ENCODE measurements around the gene LIMA1. TPM values are rescaled to one million over a fixed set of nuclear protein-coding genes. Genes with fewer than 3 reads are reported as not detected.

Gene LIMA1
- total RNA-seq, 3 donors from 2014 or later (not counting 1 experiment from before 2014, with no cell fraction given) = 12.0 to 16.2 (median 13.7) TPM

DNA sequence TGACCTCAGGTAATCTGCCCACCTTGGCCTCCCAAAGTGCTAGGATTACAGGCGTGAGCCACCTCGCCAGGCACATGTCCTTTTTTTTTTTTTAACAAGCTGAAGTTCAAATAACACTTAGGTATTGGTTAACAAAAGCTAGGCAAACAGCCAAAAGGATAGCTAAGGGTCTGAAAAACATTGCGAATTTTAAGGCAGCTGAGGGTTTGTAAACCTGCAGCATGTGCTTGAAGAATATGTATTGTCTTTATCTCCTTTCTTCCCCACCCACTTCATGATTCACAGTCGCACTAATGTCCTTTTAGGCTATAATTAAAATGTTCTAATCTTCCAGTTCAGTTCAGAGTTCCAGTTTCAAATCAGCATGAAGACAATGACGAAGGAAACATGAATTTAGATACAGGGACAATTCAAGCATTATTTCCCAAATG lies 86.0 kb downstream of the LIMA1 start:
- Mint-ChIP-seq H3K9me3 (no peaks in the 10 kb centered on the region), H3K27ac (no peak overlapping the region), H3K4me1 (no peaks in the 10 kb centered on the region), H3K27me3 (ENCODE audit: low read depth in 2 of 2) (no peaks in the 10 kb centered on the region), H3K36me3 (peaks cover 5% of the 10 kb centered on the region), H3K4me3 (no peak overlapping the region)
- Histone ChIP-seq H3K36me3 (ENCODE audit: control insufficient read depth, insufficient read depth, low read length) (peaks cover 27% of the 10 kb centered on the region), H3K27me3 (ENCODE audit: control insufficient read depth, insufficient read depth, low read length) (no peaks in the 10 kb centered on the region), H3K4me3 (ENCODE audit: low read length) (no peak overlapping the region), H3K4me1 (ENCODE audit: control insufficient read depth, insufficient read depth, low read length) (no peaks in the 10 kb centered on the region), H3K27ac (ENCODE audit: low read length) (no peak overlapping the region), H3K9me3 (ENCODE audit: control insufficient read depth, insufficient read depth, low read length) (no peaks in the 10 kb centered on the region)
- DNase-seq (no peak), ATAC-seq (no peak)
- WGBS (ENCODE audit: insufficient coverage) = 90% methylated on average over 5 of the region's 5 CpGs
- intact Hi-C loops (cut with micrococcal nuclease) = no loop called here
- TF ChIP-seq, protein P1, sequence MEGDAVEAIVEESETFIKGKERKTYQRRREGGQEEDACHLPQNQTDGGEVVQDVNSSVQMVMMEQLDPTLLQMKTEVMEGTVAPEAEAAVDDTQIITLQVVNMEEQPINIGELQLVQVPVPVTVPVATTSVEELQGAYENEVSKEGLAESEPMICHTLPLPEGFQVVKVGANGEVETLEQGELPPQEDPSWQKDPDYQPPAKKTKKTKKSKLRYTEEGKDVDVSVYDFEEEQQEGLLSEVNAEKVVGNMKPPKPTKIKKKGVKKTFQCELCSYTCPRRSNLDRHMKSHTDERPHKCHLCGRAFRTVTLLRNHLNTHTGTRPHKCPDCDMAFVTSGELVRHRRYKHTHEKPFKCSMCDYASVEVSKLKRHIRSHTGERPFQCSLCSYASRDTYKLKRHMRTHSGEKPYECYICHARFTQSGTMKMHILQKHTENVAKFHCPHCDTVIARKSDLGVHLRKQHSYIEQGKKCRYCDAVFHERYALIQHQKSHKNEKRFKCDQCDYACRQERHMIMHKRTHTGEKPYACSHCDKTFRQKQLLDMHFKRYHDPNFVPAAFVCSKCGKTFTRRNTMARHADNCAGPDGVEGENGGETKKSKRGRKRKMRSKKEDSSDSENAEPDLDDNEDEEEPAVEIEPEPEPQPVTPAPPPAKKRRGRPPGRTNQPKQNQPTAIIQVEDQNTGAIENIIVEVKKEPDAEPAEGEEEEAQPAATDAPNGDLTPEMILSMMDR (IDR thresholded peaks at IDR 0.05) = no peak

DNA sequence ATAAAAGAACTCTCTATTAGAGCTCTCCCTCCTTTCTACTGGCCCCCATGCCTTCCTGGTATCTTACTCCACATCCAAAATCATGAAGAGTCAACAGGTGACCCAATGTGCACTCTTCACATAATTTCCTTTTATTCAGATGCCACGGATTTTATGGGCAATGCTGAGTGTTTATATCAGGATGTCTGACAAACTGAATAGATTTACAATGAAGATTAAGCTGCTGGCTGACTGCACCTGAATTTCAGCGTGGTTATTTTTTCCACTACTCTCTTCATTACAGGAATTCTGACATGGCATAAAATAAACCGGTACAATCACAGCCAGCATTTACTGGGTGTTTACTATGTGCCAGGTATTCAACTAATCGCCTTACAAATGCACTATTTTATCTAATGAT lies 86.8 kb downstream of the LIMA1 start:
- Histone ChIP-seq H3K9me3 (ENCODE audit: control insufficient read depth, insufficient read depth, low read length) (no peaks in the 10 kb centered on the region), H3K4me3 (ENCODE audit: low read length) (no peak overlapping the region), H3K4me1 (ENCODE audit: control insufficient read depth, insufficient read depth, low read length) (no peaks in the 10 kb centered on the region), H3K27ac (ENCODE audit: low read length) (no peak overlapping the region), H3K27me3 (ENCODE audit: control insufficient read depth, insufficient read depth, low read length) (no peaks in the 10 kb centered on the region), H3K36me3 (ENCODE audit: control insufficient read depth, insufficient read depth, low read length) (peaks cover 25% of the 10 kb centered on the region)
- no peak for ATAC-seq
- Mint-ChIP-seq H3K27ac (no peak overlapping the region), H3K4me3 (no peak overlapping the region), H3K36me3 (peaks cover 5% of the 10 kb centered on the region), H3K4me1 (no peaks in the 10 kb centered on the region), H3K9me3 (no peaks in the 10 kb centered on the region), H3K27me3 (ENCODE audit: low read depth in 2 of 2) (no peaks in the 10 kb centered on the region)
- TF ChIP-seq, protein P1 (IDR thresholded peaks at IDR 0.05) = no peak
- DNase-seq = no peak
- intact Hi-C loops (cut with micrococcal nuclease) = no loop called here
- WGBS (ENCODE audit: insufficient coverage) = 81% methylated on average over 2 of the region's 4 CpGs

DNA sequence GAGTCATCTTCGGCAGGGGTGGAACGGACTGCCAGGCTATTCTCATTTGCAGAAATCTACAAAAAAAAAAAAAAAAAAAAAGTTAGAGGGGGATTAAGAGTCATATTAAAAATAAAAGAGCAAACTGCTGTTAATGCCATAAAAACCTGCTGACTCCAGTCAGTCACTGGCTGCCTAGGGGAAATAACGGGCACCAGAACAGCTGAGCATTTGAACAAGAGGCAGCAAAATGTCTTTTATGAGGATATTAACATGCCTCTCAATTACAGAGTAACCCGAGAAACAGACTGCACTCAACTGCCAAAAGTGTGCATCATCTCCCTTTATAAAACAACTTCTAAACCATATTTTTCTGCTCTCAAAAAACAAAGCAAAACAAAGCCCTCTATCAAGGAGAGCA lies 87.5 kb downstream of the LIMA1 start:
- Mint-ChIP-seq H3K4me3 (no peak overlapping the region), H3K27me3 (ENCODE audit: low read depth in 2 of 2) (no peaks in the 10 kb centered on the region), H3K27ac (no peak overlapping the region), H3K4me1 (no peaks in the 10 kb centered on the region), H3K9me3 (no peaks in the 10 kb centered on the region), H3K36me3 (peaks cover 5% of the 10 kb centered on the region)
- peaks cover 24% of the 10 kb centered on the region for H3K36me3 ChIP-seq (ENCODE audit: control insufficient read depth, insufficient read depth, low read length)
- H3K4me3 ChIP-seq (ENCODE audit: low read length) = no peak overlapping the region
- H3K4me1 ChIP-seq (ENCODE audit: control insufficient read depth, insufficient read depth, low read length) = peaks cover 3% of the 10 kb centered on the region
- no peaks in the 10 kb centered on the region for H3K27me3 ChIP-seq (ENCODE audit: control insufficient read depth, insufficient read depth, low read length)
- WGBS (ENCODE audit: insufficient coverage) = 100% methylated on average over 4 of the region's 4 CpGs
- TF ChIP-seq, protein P1 (IDR thresholded peaks at IDR 0.05) = no peak
- DNase-seq = no peak
- H3K27ac ChIP-seq (ENCODE audit: low read length) = no peak overlapping the region
- ATAC-seq = no peak
- no peaks in the 10 kb centered on the region for H3K9me3 ChIP-seq (ENCODE audit: control insufficient read depth, insufficient read depth, low read length)
- intact Hi-C loops (cut with micrococcal nuclease) = no loop called here

DNA sequence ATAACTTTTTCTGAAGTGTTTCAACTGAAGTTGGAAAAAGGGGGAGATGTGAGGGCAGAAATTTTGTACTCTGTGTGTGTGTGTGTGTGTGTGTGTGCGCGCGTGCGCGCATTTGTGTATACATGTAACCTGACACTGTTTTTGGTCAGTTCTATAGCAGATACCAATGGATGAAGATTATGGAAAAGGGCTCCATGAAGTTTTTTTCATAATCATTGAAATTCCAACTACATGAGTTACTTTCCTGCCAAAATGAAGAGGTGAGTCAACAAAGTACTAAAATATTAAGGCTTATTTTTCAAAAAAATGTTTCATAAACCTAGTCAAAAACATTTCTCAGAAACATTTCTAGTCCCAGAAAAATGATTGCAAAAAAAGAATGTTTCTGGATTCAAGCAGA lies 90.4 kb downstream of the LIMA1 start:
- peaks cover 10% of the 10 kb centered on the region for H3K36me3 ChIP-seq (ENCODE audit: control insufficient read depth, insufficient read depth, low read length)
- Mint-ChIP-seq H3K36me3 (no peaks in the 10 kb centered on the region), H3K27ac (no peak overlapping the region), H3K9me3 (no peaks in the 10 kb centered on the region), H3K4me3 (no peak overlapping the region), H3K4me1 (peaks cover 0 to 5% of the 10 kb centered on the region in 2 donors), H3K27me3 (ENCODE audit: low read depth in 2 of 2) (no peaks in the 10 kb centered on the region)
- ATAC-seq (no peak), DNase-seq (no peak)
- H3K4me1 ChIP-seq (ENCODE audit: control insufficient read depth, insufficient read depth, low read length) = peaks cover 3% of the 10 kb centered on the region
- intact Hi-C loops (cut with micrococcal nuclease) = no loop called here
- H3K4me3 ChIP-seq (ENCODE audit: low read length) = no peak overlapping the region
- TF ChIP-seq, protein P1 (IDR thresholded peaks at IDR 0.05) = no peak
- H3K27me3 ChIP-seq (ENCODE audit: control insufficient read depth, insufficient read depth, low read length) = no peaks in the 10 kb centered on the region
- 89% methylated on average over 5 of the region's 5 CpGs for WGBS (ENCODE audit: insufficient coverage)
- H3K27ac ChIP-seq (ENCODE audit: low read length) = no peak overlapping the region
- no peaks in the 10 kb centered on the region for H3K9me3 ChIP-seq (ENCODE audit: control insufficient read depth, insufficient read depth, low read length)

All from natural killer cell (primary cell).